NCI-H524 treated with DMSO at 0.1 percent for 48 hours (cell line): ENCODE data around the gene NF1.
"Not testable (repeated sequence)": the region's sequence is repeated elsewhere in the genome, so short reads cannot be mapped to it uniquely, and the experiment has no call there.

Source experiments
- DNase-seq: peaks from one replicate; lab custom pipeline; 2025; lab: John Stamatoyannopoulos, UW

The NF1 gene

DNA sequence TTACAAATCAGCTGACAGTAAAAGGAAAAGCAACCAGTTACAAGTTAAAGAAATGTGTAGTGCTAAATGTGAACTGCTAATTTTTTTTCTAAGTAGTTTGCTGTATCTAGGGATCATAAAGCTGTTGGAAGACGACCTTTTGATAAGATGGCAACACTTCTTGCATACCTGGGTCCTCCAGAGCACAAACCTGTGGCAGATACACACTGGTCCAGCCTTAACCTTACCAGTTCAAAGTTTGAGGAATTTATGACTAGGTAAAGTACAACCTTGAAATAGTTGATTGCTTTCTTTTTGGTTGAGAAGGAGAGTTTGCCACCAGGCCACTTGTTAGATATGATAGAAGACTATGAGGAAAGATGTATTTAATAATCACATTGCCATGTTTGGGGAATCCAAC lies 166.8 kb downstream of the NF1 start:
- DNase-seq = no peak

DNA sequence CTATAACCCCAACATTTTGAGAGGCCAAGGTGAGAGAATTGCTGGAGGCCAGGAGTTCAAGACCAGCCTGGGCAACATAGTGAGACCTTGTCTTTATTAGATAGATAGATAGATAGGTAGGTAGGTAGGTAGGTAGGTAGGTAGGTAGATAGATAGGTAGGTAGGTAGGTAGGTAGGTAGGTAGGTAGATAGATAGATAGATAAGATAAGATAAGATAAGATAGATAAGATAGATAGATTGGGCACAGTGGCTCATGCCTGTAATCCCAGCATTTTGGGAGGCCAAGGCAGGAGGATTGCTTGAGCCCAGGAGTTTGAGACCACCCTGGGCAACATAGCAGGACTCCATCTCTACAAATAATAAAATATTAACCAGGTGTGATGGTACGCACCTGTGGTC lies 168.1 kb downstream of the NF1 start:
- not testable (repeated sequence) for DNase-seq

DNA sequence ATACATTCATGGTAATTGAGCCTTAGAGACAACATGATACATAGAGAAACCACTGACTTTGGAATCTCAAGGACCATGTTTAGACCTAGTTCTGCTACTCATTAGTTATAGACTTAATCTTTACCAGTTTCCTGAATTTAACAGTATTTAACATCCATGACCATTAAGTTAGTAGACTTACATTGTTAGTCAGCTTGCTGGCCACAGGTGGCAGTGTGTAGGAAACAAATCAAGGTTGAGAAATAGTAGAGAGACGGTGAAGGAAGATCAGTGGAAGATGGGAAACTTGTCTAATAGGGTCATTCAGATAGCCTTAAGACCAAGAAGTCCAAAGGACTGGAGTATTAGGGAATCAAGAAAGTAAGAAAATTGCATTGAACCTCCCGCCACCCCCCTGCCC lies 171.3 kb downstream of the NF1 start:
- DNase-seq = no peak

DNA sequence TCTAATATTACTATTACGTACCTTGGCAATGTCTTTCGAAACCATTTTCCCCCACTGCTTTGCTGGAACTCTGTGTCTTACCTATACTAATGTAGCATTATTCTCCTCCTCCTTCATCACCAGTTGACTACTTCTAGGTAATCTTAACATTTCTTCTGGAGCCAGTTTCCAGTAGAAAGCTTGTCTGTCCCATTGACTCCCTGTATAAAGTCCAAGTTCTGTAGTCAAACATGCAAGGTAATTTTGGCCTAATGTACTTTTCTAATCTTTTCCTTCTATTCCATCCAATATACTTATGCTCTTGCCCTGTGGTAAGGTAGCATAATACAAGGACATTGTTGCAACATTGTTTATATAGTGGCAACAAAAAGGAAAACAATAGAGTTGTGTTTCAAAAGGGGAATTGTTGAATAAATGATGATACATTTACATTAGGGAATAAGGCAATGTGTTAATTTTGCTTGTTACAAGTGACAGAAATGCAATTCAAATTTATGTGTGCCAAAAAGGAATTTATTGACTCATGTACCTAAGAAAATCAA lies 174.3 kb downstream of the NF1 start:
- no peak for DNase-seq

DNA sequence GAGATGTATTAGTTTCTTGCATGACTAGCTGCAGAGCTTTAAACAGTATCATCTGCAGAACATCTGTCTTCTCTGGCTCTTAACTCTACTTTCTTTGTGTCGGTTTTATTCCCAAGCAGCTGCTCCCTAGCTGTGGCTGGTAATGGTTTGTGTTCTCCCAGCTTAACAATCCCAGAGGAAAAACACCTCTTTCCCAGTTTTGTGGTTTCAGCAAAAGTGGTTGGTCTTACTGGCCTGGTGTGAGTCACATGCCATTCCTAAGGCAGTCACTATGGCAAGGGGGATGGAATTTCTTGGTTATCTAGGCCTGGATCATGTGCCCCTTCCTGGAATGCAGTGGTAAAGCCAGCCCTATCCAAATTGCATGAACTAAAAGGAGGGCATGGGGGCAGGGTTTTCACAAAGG lies 174.8 kb downstream of the NF1 start:
- DNase-seq = no peak

DNA sequence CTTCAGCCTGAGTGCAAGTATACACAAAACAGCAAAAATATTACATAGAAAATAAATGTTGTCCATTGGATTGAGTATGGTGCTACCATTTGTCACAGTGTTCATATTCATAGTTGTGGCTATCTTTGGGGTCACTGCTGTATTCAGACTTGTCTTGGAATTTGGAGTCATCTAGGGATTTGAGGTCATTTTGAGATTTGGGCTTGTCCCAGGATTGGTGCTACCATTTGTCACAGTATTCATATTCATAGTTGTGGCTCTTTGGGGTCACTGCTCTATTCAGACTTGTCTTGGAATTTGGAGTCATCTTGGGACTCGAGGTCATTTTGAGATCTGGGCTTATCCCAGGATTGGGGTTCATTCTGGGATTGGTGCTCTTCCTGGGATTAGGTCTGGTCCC lies 177.5 kb downstream of the NF1 start:
- DNase-seq = no peak

DNA sequence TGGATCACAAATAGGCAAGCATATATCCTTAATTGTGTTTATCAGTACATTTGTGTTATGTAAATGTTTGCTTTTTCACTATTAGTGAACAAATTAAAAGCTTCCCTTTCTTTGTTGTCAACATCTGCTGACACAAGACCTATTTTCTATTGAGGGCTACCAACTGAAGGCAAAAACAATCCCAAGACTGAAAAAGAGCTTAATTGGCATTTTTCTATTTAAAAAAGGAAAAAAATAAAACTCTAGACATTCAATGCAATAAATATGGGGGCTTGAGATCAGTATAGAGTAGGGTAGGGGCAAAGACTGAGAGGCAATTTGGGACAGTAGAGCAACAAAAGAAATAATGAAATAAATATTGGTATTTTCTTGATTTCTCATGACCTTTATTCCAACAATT lies 178.0 kb downstream of the NF1 start:
- DNase-seq = no peak

DNA sequence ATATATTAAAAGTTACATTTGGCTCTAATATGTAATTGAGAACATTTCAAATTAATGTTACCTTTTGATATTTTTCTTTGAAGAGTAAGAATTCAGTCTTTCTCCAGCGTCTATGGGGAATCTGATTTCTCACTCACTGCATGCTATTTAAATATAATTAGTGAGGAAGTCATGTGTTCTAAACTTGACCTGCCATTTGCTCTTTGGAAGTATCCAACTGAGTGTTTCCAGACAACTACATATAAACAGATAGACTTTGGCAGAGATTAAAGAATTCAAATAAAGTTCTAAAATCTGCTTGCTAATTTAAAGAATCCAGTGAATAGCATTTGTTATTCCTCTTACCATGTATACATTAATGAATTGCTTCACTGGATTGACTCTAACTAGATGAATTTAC lies 178.7 kb downstream of the NF1 start:
- no peak for DNase-seq

DNA sequence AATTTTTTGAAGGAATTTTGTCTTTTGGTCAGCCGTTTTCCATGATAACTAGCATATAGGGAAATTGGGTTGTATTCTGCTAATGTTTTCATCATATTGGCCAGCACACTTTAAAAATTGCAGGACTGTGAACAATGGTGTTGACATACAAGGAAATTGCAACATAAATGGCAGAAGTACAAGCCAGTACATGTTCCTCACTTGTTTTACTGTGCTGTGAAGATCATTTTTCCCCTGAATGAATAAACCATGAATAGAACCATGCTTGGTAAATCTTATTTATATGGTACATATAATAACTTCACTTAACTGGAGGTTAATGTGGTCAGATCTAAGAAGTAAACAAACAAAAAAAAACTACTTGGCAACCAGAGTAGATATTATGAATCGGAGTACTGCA lies 179.5 kb downstream of the NF1 start:
- DNase-seq = no peak

DNA sequence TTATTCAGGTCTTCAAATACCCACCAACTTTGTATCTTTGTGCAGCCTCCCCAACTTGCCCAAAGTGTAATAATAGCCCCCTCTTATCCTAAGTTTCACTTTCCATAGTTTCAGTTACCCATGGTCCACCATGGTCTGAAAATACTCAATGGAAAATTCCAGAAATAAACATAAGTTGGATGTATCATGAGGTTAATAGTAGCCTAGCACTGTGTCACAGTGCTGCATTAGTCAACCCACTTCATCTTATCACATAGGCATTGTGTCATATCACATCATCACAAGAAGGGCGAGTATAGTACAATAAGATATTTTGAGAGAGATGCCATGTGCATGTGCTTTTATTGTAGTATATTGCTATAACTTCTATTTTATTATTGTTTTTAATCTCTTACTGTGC lies 180.3 kb downstream of the NF1 start:
- no peak for DNase-seq

DNA sequence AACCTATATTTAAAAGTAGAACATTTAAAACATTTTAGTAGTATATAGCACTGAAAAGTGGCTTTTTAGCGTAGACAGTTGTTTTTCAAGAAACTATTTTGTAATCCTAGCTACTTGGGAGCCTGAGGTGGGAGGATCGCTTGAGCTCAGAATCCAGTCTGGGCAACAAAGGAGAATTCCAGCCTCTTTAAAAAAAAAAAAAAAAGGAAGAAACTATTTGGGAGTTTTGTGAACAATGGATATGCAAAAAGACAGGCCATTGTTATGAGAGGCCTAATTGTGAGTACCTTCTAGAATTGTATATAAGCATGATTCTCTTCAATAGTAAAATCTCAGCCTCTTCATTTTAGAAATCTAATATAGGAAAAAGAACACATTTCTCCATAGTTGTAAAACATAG lies 184.6 kb downstream of the NF1 start:
- no peak for DNase-seq

DNA sequence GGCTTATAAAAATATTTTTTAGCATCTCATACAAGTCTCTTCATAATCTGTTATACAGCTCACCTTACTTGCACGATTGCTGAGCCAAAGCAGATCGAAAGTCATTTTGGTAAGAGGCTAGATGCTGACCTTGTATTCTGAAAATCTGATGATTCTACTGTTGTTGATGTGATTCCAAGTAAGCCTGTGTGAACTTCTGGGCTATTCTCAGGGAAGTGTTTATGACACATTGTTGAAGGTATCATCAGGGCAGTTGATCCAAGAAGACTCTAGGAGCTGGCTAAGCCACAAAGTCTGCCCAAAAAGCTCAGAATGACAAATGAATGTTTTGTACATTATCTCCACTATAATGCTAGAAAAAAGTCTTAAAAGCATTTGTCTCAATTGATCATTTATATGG lies 186.3 kb downstream of the NF1 start:
- no peak for DNase-seq

DNA sequence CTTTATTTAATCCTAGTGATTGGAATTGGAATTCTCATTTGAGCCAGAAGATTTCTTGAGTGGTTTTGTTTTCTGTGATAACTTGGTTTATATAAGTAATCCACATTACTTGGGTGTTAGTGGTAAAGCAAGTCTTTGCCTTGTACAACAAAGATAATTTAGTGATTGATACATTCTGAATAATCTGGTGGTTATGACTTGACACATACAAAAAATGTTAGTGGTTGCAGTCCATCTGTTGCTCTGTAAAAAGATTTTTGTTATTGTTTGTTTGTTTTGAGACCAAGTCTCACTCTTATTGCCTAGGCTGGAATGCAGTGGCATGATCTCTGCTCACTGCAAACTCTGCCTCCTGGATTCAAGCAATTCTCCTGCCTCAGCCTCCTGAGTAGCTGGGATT lies 189.1 kb downstream of the NF1 start:
- DNase-seq = no peak

DNA sequence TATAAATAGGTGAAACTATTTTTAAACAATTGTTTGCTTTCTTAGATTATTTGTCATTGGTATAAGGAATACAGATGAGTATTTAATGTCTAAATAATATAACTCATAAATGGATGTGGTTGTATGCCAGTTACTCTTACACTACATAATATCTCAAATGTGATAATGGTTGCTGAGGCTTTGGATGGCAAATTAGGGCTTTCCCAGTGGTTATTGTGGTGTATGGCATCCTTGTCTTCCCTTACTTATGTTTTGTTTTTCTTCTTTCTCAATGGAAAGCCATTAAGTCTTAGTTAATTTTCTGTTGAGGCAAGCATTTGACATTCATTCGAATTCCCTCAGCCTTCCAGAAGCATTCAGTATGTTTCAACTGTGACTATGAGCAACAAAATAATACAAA lies 191.8 kb downstream of the NF1 start:
- DNase-seq = no peak

DNA sequence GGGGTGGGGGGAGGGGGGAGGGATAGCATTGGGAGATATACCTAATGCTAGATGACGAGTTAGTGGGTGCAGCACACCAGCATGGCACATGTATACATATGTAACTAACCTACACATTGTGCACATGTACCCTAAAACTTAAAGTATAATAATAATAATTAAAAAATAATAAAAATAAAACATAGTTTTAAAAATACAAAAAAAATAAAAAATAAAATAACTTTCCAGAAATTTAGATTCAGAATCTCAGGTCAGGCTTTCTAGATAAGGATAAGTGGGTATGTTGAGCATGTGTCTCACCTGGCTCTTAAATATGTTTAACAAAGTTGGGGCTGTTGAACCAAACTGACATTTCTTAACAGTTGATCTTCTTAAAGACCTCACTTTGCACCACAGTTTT lies 193.2 kb downstream of the NF1 start:
- DNase-seq = not testable (repeated sequence)

DNA sequence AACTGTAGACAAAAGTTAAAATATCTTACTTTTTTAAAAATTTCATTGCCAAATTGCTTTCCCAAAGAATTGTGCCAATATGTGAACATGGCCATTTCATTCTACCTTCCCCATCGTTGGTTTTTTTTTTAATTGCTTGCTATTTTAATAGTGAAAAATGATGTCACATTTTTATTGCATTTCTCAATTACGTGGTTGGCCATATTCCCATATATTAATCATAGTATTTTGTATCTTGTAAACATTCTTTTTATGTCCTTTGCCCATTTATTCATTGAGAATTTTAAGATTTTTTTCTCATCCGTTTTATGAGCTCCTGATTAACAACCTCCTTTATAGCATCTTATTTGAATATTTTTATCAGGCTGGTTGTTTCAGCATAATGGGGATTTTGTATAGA lies 195.0 kb downstream of the NF1 start:
- no peak for DNase-seq

DNA sequence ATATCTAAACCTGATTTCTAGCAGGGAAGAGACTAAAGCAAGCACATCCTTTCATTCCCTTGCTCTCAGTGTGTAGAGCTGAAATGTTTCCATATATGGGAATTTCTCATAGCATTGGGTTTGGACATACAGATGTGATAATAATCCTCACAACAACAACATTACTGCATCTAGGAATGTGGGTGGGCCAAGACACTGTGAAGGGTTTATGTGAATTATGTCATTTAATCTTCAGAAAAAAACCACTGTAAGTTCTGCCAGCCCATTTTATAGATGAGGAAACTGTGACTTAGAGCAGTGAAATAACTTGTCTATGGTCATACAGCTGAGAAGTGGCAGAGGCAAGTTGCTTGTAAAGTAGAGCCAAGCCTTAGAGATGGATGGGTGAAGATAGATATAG lies 197.0 kb downstream of the NF1 start:
- DNase-seq = no peak

DNA sequence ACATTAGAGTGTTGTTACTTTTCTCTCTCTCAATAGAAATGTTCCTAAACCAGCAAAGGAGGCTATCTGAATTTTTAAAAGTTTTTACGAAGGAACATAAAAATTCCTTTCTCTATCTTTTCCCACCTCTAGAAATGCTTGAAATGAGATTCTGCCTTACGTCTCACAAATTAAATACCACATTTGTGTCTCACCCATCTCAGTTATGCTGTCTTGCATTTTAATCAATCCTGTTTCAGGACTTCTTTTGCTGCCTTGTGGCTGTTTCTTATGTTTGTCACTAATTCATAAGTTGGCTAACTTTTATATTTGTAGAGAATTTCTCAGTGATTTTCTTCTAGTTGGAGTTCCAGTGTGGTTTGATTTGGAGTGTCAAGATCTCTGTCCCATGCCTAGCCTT lies 198.8 kb downstream of the NF1 start:
- DNase-seq = no peak

DNA sequence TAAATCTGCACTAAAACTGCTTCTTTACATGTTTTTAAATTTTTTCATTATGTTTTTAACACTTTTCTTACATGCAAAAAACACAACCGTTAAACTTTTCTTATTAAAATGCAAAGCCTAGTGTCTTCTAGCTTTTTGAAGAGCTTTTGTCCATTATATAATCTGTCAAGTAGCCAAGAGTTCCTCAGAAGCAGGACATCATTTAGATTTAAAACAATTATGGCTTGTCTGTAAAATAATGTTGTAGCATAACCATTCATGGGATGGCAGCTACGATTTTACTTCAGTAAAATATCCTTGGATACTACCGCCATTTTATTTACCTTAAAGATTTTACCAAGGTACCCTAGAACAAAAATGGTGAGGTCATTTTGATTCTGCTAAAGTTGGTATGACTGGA lies 199.5 kb downstream of the NF1 start:
- no peak for DNase-seq

DNA sequence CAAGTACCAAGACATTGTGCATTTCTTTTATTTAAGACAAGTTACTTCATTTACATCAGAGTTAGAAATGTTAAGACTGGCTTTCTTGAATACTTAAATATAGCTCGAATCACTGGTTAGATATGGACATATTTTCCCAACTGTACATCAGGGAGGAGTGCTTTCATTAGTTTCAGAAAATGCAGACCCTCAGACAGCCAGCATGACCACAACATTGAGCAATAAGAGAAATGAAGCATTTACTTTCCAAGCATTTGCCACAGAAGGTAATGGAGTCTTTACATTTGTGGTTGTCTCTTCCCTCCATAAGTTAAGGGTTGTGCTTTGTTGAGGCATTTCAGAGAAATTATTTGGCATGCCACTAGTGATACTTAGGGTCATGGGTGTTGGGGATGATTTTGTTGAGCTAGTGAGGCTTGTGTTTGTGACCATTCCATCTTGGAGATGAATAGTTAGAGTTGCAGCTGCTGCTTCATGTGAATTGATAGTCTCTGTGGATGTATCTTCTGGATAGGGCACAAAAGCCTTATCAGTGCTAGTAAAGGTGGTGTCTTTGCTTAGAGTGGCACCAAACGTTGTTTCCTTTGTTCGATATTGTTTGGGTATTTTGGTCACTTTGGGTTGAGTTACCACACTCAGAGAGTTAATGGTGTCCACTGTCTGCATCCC lies 200.2 kb downstream of the NF1 start:
- DNase-seq = no peak

DNA sequence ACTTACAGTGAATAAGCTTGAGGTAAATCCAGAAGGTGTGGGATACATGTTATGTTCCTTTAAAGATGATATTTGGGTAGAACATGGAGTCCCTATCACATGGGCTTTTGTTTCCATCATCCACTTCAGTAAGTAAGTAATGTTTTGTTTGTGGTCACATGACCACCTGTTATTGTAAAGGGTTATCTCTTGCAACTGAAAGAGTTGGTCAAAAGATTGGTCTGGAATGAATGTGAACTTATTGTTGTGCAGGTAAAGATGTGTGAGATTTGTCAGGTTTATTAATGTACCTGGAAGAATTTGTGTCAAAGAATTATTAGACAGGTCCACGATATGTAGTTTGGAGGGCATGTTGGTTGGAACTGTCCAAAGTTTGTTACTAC lies 200.7 kb downstream of the NF1 start:
- no peak for DNase-seq

DNA sequence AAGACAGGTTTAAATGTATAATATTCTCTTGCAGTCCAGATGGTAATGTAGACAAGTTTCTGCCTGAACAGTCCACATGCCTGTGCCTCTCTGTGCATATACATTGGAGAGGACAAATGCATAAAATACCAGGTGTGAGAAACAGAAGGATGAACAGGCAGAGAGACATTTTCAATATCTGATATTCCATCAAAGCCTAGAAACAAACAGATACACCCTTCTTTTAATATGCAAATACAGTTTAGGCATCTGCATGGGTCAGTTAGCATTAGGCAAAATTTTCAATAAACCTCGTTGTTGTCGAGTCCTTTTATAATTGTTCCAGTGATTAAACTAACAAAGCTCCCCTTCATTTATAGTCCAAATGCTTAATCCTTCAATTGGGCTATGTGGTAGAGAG lies 201.4 kb downstream of the NF1 start:
- DNase-seq = no peak

DNA sequence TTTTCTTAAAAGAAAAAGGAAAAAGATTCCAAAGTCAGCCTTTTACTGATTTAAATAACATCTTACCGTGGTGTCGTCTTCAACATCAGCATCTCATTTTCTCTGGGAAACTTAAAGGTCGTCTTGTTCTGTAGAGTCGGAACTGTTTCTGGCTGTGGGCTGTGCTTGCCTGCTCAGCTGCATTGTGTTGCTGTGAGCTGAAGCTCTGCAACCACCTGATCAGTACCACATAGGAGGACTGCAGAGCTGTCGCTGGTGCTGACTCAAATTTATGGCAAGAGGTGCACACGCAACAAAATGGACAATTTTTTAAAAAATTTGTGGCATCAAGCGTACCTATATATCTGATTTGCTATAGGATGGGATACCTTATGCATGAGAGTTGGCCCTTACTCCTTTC lies 202.3 kb downstream of the NF1 start, which contains the start of gene OMG:
Gene OMG (minus strand): TSS at position 150 of the 400 bp plus-strand sequence. CDS start 908 bp downstream, outside the sequence.
- DNase-seq = no peak

DNA sequence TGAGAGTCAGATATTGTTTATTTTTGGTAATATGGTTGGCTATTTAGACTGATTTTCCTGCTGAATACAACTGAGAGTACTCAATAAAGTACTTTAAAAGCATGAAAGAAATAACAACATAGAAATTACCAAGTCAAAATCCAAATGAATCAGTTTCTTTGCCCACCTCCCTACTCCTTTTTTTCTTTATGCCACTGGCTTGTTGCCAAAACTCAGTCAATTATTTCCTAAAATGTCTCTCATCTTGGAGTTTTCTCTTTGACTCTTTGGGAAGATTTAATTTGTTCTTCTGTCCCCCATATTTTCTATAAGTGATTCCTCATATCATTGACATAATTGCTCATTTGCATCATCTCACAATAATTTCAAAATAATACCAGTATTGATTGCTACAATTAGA lies 204.8 kb downstream of the NF1 start:
- DNase-seq = no peak
